OCI-LY3 (cell line): Measurements from ENCODE around the gene SLC25A29.
"Not testable (repeated sequence)": the region's sequence is repeated elsewhere in the genome, so short reads cannot be mapped to it uniquely, and the experiment has no call there.

Experiments
- H2AFZ ChIP-seq: fragments of 200-600, 300-600 bp; shearing (Covaris generic); 2 replicates; pipeline ENCODE4 v1.6.0; 2014; ENCODE audit warnings: antibody characterized with exemption, low read depth, low read length
- H3K27ac ChIP-seq: fragments of 200-600, 300-600 bp; sonication (generic); 2 replicates; pipeline ENCODE4 v1.5.1; 2014; ENCODE audit warnings: mild to moderate bottlenecking, low read length, moderate library complexity, mixed read lengths
- H3K27me3 ChIP-seq: fragments of 200-600, 300-600 bp; sonication (generic); 2 replicates; pipeline ENCODE4 v1.6.1; 2014; ENCODE audit warnings: low read depth, low read length, mixed read lengths
- H3K36me3 ChIP-seq: fragments of 200-600, 300-600 bp; sonication (generic); replicated peaks from 2 replicates; pipeline ENCODE3; 2014; ENCODE audit warnings: low read depth, low read length, mixed read lengths
- H3K4me1 ChIP-seq: fragments of 300-600, 200-600 bp; sonication (generic); 2 replicates; pipeline ENCODE4 v1.6.1; 2014; ENCODE audit warnings: low read length, mixed read lengths
- H3K4me2 ChIP-seq: fragments of 200-600, 300-600 bp; sonication (generic); 2 replicates; pipeline ENCODE4 v1.6.1; 2014; ENCODE audit warnings: low read length, mixed read lengths
- H3K4me3 ChIP-seq: fragments of 300-600, 200-600 bp; sonication (generic); 2 replicates; pipeline ENCODE4 v1.5.1; 2014; ENCODE audit warnings: antibody characterized with exemption, mild to moderate bottlenecking, low read length, moderate library complexity
- H3K79me2 ChIP-seq: fragments of 300-600, 200-600 bp; shearing (Covaris generic); 2 replicates; pipeline ENCODE4 v1.6.1; 2014; ENCODE audit warnings: mild to moderate bottlenecking, low read length, mixed read lengths
- H3K9ac ChIP-seq: fragments of 300-600, 200-600 bp; shearing (Covaris generic); 2 replicates; pipeline ENCODE4 v1.6.0; 2014; ENCODE audit warnings: mild to moderate bottlenecking, low read length, moderate library complexity
- H3K9me3 ChIP-seq: fragments of 200-600, 300-600 bp; shearing (Covaris generic); 2 replicates; pipeline ENCODE4 v1.6.1; 2014; ENCODE audit warnings: low read length, mixed read lengths; ENCODE audit not compliant: insufficient read depth
- H4K20me1 ChIP-seq: fragments of 200-600, 300-600 bp; sonication (generic); 2 replicates; pipeline ENCODE4 v1.6.1; 2016; ENCODE audit warnings: low read length, mixed read lengths; ENCODE audit not compliant: insufficient read depth
- EZH2phosphoT487 ChIP-seq: fragments of 200-600 bp; shearing (Covaris generic); IDR thresholded peaks from 2 replicates; pipeline ENCODE4 v1.6.1; 2018; ENCODE audit warnings: antibody characterized with exemption, mixed run types, low read depth
- TF ChIP-seq, protein P1 (sequence below): fragments of 200-600, 300-600 bp; sonication (generic); IDR thresholded peaks from 2 replicates; pipeline ENCODE4 v1.5.1; 2014; ENCODE audit warnings: antibody characterized with exemption, low read length, low read depth

SLC25A29 gene

DNA sequence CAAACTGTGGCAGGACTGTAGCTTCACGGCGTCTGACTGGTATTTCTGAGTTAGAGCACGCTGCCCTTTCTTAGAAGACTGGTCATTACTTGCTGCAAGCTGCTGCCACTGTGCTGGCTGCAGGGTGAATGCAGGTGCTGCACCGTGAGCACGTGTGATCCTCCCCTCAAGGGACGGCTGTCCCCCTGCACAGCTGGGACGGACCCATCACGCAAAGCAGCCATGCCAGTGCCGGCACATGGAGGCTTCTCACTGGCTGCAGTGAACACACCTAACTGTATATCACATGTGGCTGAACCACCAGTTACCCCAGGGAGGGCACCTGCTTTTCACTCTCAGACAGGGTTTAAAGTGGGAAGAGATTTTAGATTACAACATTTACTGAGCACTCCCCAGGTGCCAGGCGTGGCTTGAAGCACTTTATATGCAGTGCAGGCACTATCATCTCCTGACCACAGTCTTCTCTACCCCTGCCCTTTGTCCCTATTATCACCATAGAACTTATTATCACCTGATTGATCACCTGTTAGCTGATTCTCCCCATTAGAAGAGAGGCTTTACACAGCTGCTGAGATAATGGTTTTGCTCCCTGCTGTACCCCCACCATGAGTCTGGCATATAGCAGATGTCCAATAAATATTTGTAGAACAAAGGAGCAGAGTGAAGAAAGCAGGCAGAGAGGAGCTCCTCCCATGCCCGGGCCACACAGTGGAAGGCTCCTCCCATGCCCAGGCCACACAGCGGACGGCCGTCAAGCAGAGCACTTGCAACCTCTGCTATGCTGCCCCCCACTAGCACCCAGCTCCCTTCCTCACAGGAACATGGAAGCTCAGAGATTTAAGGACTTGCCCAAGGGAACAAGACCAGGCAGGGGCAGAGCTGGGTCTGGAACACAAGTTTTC, 42.8 kb upstream of the SLC25A29 start:
- Histone ChIP-seq H3K4me3 (no peak overlapping the region), H2AFZ (no peak overlapping the region), H4K20me1 (no peaks in the 10 kb centered on the region), H3K4me2 (no peak overlapping the region), H3K36me3 (peaks cover 25% of the 10 kb centered on the region), H3K4me1 (no peaks in the 10 kb centered on the region), H3K79me2 (no peaks in the 10 kb centered on the region), H3K27me3 (no peaks in the 10 kb centered on the region), H3K9ac (no peak overlapping the region), H3K27ac (no peak overlapping the region), H3K9me3 (no peaks in the 10 kb centered on the region)
- TF ChIP-seq EZH2phosphoT487: no peak
- TF ChIP-seq, protein P1, sequence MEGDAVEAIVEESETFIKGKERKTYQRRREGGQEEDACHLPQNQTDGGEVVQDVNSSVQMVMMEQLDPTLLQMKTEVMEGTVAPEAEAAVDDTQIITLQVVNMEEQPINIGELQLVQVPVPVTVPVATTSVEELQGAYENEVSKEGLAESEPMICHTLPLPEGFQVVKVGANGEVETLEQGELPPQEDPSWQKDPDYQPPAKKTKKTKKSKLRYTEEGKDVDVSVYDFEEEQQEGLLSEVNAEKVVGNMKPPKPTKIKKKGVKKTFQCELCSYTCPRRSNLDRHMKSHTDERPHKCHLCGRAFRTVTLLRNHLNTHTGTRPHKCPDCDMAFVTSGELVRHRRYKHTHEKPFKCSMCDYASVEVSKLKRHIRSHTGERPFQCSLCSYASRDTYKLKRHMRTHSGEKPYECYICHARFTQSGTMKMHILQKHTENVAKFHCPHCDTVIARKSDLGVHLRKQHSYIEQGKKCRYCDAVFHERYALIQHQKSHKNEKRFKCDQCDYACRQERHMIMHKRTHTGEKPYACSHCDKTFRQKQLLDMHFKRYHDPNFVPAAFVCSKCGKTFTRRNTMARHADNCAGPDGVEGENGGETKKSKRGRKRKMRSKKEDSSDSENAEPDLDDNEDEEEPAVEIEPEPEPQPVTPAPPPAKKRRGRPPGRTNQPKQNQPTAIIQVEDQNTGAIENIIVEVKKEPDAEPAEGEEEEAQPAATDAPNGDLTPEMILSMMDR: no peak

DNA sequence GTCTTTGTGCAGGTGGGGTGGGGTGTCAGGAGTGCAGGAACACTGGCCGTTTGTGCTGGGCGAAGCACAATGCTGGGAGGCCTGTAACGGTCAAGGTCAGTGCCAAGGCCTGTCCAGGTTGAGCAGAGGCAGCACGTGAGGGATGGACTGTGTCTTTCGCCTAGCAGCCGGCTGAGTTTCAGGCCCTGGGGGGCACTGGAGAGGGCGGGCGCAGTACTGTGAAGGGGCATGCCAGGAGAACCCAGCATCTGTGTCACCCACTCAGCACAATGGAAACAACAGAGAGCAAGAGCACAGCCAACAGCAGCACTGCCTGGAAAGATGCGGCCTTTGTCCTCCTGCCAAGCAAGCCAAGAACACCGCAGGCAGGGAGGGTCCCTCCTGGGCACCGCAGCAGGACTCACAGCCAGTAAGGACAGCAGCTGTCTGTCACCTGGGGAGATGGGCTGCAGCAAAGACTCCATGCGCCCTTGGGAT, 42.0 kb upstream of the SLC25A29 start:
- TF ChIP-seq, protein P1: no peak
- no peak for TF ChIP-seq EZH2phosphoT487
- no peak overlapping the region for H3K4me2 ChIP-seq
- peaks cover 20% of the 10 kb centered on the region for H3K36me3 ChIP-seq
- H3K79me2 ChIP-seq: no peaks in the 10 kb centered on the region
- H4K20me1 ChIP-seq: no peaks in the 10 kb centered on the region
- H3K27ac ChIP-seq: no peak overlapping the region
- H3K9ac ChIP-seq: no peak overlapping the region
- no peak overlapping the region for H3K4me3 ChIP-seq
- no peaks in the 10 kb centered on the region for H3K27me3 ChIP-seq
- no peaks in the 10 kb centered on the region for H3K9me3 ChIP-seq
- H3K4me1 ChIP-seq: no peaks in the 10 kb centered on the region
- H2AFZ ChIP-seq: no peak overlapping the region

DNA sequence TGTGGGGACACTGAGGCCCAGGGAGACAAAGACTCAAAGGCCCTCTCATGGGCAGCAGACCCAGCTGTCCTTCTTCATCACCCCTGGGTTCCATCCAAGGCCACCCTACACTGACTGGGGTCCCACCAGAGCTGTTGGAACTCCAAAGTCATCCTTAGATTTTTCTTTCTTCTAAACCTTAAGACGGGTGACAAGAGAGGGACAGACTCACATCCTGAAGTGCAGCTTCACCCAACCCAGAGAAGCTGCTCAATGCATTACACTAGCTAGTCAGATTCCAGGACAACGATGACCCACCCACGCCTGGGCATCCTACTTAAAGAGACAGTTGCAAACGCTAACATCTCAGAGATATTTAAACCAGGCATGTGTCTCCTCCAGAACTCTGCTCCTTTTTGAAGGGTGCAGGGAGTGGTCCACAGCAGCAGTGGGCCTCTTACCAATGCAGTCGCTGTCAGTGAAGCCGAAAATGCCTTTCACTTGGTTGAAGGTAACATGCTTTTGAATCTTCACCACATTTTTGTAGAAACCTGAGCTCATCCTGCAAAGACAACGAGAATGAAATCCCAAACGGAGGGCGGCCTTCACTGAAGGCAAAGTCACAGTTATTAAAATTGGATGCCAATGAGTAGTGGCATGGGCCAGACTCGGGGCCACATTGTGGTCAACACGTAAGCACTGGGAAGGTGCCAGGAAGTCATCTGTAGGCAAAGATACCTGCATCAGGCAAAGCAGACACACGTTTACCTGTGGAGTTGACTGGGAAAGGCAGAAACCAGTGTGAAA, 40.3 kb upstream of the SLC25A29 start:
- Histone ChIP-seq H3K4me1 (peaks cover 9% of the 10 kb centered on the region), H3K27ac (no peak overlapping the region), H3K9ac (no peak overlapping the region), H3K4me2 (no peak overlapping the region), H3K36me3 (peaks cover 20% of the 10 kb centered on the region), H4K20me1 (no peaks in the 10 kb centered on the region), H2AFZ (no peak overlapping the region), H3K79me2 (no peaks in the 10 kb centered on the region), H3K9me3 (no peaks in the 10 kb centered on the region), H3K27me3 (no peaks in the 10 kb centered on the region), H3K4me3 (no peak overlapping the region)
- TF ChIP-seq, protein P1: no peak
- TF ChIP-seq EZH2phosphoT487: no peak

DNA sequence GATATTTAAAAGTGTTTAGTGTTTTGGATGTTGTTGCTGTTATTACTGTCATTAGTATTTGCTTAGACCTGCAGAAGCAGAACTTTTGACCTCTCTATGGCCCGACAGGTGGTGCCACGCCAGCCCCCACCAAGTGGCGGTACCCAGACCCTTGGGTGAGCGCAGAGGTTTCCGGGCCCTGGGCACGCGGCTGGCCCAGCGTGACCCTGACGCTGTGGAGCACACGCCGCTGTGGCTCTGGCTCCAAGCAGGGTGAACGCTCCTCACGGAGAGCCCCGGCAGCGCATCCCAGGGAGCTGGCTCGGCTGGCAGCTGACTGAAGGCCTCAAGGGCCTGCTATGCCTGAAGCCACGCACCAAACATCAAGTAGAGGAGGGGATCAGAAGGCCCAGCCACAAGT, 39.5 kb upstream of the SLC25A29 start:
- Histone ChIP-seq H3K9me3 (no peaks in the 10 kb centered on the region), H3K36me3 (peaks cover 19% of the 10 kb centered on the region), H3K4me1 (peaks cover 17% of the 10 kb centered on the region), H3K4me2 (no peak overlapping the region), H3K4me3 (no peak overlapping the region), H2AFZ (no peak overlapping the region), H4K20me1 (no peaks in the 10 kb centered on the region), H3K27me3 (no peaks in the 10 kb centered on the region), H3K9ac (no peak overlapping the region), H3K79me2 (no peaks in the 10 kb centered on the region), H3K27ac (no peak overlapping the region)
- no peak for TF ChIP-seq EZH2phosphoT487
- TF ChIP-seq, protein P1: no peak

DNA sequence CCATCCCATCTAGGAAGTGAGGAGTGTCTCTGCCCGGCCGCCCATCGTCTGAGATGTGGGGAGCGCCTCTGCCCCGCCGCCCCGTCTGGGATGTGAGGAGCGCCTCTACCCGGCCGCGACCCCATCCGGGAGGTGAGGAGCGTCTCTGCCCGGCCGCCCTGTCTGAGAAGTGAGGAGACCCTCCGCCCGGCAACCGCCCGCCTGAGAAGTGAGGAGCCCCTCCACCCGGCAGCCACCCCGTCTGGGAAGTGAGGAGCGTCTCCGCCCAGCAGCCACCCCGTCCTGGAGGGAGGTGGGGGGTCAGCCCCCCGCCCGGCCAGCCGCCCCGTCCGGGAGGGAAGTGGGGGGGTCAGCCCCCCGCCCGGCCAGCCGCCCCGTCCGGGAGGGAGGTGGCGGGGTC, 38.4 kb upstream of the SLC25A29 start:
- peaks cover 18% of the 10 kb centered on the region for H3K36me3 ChIP-seq
- H3K9ac ChIP-seq, H2AFZ ChIP-seq, H3K27me3 ChIP-seq, H3K79me2 ChIP-seq, H3K4me2 ChIP-seq, H3K9me3 ChIP-seq, H4K20me1 ChIP-seq, H3K27ac ChIP-seq, H3K4me3 ChIP-seq: not testable (repeated sequence)
- H3K4me1 ChIP-seq: peaks cover 20% of the 10 kb centered on the region

DNA sequence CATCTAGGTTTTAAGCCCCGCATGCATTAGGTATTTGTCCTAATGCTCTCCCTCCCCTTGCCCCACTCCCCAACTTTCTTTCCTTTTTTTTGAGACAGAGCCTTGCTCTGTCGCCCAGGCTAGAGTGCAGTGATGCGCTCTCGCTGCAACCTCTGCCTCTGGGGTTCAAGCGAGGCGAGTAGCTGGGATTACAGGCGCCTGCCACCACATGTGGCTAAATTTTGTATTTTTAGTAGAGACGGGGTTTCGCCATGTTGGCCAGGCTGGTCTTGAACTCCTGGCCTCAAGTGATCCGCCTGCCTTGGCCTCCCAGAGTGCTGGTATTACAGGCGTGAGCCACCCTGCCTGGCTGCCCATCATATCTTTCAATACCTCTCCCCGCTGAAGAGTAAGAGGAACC, 36.6 kb upstream of the SLC25A29 start:
- not testable (repeated sequence) for H3K9me3 ChIP-seq, H3K27ac ChIP-seq, H4K20me1 ChIP-seq, H3K79me2 ChIP-seq, H3K27me3 ChIP-seq, H3K9ac ChIP-seq, H3K4me2 ChIP-seq, H2AFZ ChIP-seq, H3K4me3 ChIP-seq
- Histone ChIP-seq H3K36me3 (peaks cover 22% of the 10 kb centered on the region), H3K4me1 (peaks cover 20% of the 10 kb centered on the region)
